ENCODE measurements around the gene FHIT.

- TF ChIP-seq EP300 (IDR thresholded peaks at IDR 0.05; ENCODE audit: low read depth) (no peak), POLR2A (IDR thresholded peaks at IDR 0.05) (no peak), CTCF (IDR thresholded peaks at IDR 0.05) (no peak), POLR2AphosphoS5 (IDR thresholded peaks at IDR 0.05) (no peak)
Observed at GRCh38 chr3:60582288-60582687, 669.0 kb downstream of the FHIT start.

Data from transverse colon (tissue), 4 donors.